GM21515 (cell line): Measurements from ENCODE around the gene JADE1.

Source experiments
- ATAC-seq: cut with Tn5 transposase; IDR thresholded peaks from one replicate; pipeline ENCODE4 v1.9.1; 2021; ENCODE audit not compliant: unreplicated experiment

Gene JADE1

DNA sequence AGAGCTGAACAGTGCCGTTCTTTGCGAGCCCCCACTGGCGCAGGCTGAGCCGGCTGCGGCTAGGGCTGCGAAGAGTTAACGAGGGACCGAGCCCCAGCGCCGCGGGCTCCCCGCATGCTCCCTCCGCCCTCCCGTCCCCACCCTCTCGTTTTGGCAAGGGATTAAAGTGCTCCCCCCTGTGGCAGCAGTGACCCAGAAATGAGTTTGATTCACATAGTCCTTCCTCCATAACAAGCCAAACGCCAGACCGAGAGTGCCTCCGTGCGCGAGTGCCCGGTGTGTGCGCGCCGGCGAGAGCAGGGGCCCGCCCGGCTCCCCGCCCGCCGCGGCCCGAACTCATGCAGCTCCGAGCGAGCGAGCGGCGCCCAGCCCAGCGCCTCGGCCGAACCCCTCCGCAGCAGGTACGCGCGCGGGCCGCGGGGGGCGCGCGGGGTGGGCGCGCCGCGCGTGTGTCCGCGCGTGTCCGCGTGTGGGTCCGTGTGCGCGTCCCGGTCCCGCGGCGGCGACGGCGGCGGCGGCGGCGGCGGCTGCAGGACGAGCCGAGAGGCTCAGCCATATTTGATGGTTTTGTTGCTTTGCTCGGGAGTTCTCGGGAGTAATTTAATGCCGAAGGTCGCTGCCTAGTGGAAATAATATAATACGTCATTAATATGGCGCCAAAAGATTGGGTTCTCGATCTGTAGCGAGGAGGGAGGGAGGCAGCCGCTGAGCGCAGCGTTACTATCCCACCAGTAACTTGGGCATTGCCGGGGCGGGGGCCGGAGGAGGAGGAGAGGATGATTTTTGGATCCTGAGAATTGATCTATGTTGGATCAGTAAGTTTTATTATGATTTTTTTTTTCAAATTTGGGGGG is at the start of gene JADE1:
Gene JADE1, plus strand, starts transcription at position 224 of the 854 bp plus-strand sequence. CDS start 22,059 bp downstream, outside the sequence.
- ATAC-seq, result peak; percentile 53

DNA sequence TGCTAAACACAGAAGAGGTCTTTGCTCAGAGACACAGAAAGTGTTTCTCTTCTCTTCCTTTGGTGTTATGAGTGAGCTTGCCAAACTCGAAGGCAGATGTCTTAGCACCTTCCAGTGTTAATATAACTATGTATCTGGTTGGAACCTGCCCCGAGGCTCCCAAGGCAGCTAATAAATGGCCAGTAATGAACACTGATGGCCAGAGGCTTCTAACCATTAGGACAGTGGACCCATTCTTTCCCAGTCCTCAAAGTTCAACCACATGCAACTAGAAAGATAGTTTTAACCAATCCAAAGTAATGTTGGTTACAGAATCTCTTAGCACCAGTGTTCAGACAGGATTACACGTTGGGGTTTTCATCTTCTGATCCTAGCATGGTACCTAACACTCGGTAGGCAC is 42.7 kb upstream of the JADE1 start:
- no peak for ATAC-seq

GRCh38 chr4:128768373-128768996 is 41.0 kb upstream of the JADE1 start:
- no peak for ATAC-seq

DNA sequence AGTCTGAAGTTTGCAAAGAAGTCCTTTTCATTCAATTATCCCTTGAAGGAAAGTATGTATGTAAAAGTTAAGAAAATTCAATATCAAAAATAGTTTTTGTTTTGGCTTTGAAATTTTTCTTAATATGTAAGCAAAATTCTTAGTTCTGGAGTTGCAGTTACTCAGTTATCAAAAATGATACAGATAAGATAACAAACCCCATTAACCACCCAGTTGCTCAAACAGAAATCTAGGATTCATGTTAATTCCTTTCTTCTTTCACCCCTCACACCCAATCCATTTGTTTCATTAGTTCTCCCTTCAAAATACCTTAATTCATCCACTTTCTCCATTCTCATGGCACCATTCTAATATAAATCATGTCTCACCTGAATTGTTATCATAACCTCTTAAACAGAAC is 40.5 kb upstream of the JADE1 start:
- ATAC-seq, result no peak

DNA sequence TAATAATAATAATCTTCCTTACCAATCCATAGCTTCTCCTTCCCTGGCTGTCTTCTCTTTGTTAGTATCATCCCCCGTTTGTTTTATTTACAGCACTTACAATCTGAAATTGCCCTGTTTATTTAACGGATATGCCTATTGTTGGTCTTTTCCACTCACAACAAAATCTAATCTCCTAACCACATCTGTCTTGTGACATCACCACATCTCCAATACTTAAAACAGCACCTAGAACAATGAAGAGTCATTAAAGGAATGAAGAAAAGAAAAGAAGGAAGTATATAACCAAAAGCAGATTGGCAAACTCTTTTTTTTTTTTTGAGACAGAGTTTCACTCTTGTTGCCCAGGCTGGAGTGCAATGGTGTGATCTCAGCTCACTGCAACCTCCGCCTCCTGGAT is 38.7 kb upstream of the JADE1 start:
- ATAC-seq, result no peak

DNA sequence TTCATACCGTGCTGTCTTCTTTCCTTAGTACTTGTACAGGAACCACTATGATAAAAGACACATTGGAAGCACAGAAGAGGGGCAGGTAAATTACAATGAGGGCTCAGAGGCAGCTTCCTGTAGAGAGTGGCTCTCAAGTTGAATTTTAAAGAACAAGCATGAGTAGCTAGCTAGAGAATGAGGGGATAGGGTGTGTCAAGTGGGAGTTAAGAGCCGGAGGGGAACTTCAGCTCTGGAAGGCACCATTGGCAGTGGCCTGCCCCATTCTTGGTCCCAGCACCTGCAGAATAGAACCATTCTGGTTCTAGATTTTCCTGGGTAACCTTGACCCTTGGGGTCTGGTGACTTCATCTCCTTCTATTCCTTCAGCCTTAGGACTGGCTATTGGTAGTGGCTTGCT is 34.0 kb upstream of the JADE1 start:
- no peak for ATAC-seq

DNA sequence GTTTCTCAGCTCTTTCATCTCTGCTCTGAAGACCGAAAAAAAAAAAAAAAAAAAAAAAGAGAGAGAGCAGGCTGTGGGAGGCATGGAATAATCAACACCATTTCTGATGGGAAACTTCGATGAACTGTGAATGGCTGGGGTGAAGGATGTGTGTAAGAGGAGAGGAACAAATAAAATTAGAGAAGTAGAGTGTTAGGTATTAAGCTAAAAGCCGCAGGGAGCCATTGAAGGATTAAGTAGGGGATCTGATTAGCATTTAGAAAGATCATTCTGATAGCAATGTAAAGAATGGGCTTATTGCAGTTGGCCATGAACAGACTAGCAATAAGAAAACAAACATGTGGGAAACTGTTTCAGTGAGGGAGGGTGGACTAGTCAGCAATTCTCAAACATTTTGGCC is 33.6 kb upstream of the JADE1 start:
- ATAC-seq, result no peak

DNA sequence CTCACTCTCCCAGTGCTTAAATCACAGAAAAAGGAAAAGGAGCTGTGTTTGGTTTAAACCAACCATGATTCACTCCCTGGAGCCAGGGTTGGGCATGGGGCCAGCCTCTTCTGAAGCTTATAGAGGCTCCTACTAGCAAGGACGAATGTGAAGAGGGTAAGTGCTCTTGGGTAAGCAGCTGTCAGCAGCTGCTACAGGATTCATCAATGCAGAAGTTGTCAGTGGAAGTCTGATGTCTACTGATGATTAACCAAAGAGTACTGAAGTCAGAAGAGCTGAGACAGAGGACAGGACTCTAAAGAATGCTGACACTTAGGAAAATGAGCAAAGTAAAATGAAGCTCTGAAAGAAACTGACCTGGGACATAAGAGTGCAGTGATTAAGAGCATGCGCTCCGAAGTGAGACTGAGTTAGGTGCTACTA is 32.7 kb upstream of the JADE1 start:
- ATAC-seq, result no peak

DNA sequence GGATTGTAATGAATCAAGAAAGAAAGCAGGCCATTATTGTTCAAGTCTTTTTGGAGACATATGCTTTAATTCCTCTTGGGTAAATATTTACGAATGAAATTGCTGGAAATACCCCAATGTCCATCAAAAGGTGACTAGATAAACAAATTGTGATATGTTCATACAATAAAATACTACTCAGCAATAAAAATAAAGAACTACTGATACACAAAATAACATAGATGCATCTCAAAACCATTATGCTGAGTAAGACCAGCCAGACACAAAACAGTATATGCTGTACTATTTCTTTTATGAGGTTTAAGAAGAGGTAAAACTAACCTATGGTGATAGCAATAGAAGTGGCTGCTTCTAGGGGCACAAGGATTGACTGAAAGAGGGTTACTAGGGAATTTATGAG is 28.8 kb upstream of the JADE1 start:
- ATAC-seq, result no peak

DNA sequence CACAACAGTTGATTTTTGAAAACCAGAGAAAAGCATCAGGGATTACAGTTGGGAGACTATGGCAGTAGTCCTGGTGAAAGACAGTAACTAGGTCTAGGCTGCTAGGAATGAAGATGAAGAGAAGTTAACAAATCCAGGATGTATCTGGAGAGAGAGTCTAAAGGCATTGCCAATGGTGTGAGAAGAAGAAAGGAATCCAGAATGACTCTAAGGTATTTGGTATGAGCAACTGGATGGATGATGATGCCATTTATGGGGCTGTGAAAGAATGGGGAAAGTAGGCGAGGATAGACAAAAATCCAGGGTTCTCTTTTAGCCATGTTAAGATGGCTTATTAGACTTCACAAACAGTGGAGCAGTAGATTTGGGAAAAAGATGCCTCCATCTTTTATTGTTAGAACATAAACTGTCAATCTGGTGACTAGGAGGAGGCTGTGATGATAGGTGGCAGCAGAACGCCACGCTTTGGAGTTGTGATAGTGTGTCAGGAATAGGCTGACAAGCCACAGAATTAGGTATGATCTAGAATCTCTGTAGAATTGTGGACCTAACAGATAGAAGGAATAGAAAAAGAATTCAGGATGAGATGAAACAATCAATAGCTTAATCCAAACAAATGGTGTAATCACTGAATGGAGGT is 27.3 kb upstream of the JADE1 start:
- peak; percentile 69 for ATAC-seq

DNA sequence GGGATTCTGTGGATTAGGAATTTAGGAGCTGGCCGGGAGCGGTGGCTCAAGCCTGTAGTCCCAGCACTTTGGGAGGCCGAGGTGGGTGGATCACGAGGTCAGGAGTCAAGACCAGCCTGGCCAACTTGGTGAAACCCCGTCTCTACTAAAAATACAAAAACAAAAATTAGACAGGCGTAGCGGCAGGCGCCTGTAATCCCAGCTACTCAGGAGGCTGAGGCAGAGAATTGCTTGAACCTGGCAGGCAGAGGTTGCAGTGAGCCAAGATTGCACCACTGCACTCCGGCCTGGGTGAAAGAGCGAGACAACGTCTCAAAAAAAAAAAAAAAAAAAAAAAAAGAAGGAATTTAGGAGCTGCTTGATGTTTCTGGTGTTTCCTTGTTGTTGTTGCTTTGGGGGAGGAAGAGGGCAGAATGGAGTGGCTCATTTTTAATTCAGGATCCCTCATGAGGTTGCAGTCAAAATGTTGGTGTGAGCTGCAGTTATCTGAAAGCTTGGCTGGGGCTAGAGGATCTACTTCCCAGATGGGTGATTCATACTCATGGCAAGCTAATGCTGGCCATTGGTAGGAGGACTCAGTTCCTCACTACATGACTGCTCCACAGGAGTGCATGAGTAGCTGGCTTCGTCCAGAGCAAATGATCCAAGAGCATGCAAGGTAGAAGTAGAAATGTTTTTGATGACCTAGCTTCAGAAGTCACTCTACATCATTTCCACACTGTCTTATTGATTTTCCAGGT is 26.5 kb upstream of the JADE1 start:
- no peak for ATAC-seq

DNA sequence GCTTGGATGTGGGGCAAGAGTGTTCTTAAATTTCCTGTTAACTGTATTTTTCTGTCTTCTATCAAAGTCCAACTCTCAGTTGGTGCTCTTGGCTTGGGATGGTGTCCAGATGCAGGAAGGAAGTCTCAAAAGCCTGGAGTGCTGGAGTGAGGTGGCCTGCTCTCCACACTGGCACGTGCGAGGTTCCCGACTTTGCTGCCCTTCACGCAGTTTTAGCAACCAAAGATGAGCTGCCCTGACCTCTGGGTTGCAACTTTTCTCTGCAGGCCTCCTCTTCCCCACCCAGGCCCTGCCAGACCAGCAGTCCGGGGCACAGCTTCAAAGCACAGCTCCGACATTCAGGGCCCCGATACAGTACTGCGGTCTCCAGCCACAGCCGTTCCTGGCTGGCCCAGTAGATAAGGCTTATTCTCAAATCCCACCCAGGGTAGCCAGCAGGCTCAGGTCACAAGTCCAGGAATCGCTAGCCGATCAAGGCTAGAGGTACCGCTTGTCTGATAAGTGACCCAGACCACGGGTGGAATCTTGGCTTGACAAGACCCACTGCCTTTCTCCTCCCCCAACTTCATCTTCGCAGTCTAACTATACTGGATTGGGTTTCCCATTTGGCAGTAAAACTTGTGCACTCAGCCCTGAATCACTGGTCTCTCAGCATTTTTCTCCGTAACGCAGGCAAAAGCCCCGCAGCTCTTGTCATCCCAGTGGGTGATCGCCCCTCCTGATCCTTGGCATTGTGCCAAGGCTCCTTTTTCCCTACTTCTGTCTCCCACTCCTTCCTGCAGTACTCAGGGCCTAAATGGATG is 21.8 kb upstream of the JADE1 start:
- no peak for ATAC-seq

DNA sequence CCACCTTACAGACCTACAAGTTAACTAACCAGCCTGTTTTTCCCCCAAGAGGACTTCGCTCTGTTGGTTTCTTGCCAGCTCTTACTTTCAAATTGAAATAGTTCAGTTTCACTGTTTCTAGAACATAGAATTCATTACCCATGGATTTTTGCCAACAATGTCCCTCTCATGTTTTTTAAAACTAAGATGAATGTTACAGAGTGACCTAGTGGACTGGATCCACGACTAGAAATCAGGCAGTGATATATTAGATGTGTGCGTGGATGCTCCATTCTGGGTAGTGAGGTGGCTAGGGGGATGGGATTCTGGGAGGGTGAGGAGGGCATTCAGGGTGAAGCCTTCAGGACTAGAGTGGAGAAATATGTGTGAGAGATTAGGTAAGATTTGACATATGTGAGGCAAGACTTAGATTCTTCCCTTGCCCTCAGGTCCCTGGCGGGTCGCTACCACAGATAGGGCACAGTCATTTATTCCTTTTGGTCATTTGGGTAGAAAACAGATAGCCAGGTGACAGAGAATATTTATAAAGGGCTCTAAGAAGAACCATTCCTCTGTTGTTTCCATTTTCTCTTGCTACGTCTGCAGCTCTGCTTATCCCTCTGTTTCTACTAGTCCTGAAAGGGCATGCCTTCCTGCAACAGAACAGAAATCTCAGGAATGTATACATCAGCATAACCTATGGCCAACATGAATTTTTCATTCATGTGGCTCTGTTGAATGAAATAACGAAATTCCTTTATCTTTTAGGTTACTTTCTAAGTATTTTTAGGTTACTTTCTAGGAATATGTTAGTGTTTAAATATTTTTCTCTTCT is 15.4 kb upstream of the JADE1 start:
- ATAC-seq, result no peak

- ATAC-seq, result no peak
Observed at GRCh38 chr4:128796934-128797333, 12.6 kb upstream of the JADE1 start.

DNA sequence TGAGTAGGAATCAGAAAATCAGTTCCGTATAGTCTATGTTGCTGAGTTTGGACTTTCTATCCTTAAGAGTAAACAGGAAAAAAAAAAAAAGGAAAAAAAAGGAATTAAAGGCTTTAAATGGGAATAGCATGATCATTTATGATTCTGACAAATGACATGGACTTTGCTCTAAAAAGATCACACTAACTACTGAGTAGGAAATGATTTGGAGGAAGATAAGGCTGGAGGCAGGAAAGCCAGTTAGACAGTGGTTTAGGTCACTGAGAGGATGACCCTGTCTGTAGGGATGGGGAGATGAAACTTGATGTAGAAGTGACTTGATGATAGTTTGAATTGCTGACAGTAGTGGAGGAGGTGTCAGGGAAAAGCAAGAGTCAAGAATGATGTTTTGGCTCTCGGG is 9.2 kb upstream of the JADE1 start:
- ATAC-seq, result no peak

- ATAC-seq, result no peak
Observed at GRCh38 chr4:128800701-128801284, 8.7 kb upstream of the JADE1 start.

GRCh38 chr4:128802680-128803628 is 6.5 kb upstream of the JADE1 start:
- no peak for ATAC-seq

DNA sequence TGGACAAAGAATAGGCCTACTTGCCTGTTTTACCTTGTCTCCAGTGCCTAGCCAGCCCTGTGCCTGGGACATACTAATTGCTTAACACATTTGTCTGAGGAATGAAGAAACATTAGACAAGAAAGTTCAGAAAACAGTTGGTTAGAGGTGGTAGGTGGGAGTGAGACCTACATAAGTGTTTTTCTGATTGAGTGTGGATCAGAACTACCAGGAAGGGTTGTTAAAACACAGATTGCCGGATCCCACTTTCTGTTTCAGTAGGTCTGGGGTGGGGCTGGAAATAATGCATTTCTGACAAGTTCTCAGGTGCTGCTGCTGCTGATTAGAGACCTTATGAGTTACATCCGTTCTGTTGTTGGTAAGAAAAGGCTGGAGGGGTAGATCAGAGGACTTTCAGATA is 5.7 kb upstream of the JADE1 start:
- ATAC-seq, result no peak
